OCI-LY7 (cell line): ENCODE measurements around the gene NDUFC1. TPM values are rescaled to one million over a fixed set of nuclear protein-coding genes. Genes with fewer than 3 reads are reported as not detected.

Source experiments
- BruUV-seq: library from RNA; stranded (reverse); fragments of 400-500 nt; replicated peaks from 2 replicates; lab custom pipeline; 2021; lab: Mats Ljungman, UMichigan
- CTCF ChIA-PET: fragments of 300-600 bp; sonication (Branson Sonifier 250); formaldehyde crosslinking; loops from one replicate; lab custom pipeline; 2022; ENCODE audit warnings: antibody characterized with exemption; ENCODE audit not compliant: unreplicated experiment; lab: Charles Lee
- POLR2A ChIA-PET: fragments of 300-600 bp; sonication (Branson Sonifier 250); formaldehyde crosslinking; loops from one replicate; lab custom pipeline; 2022; ENCODE audit warnings: antibody characterized with exemption; lab: Charles Lee
- DNase-seq: peaks from one replicate; pipeline ENCODE4 v3.0.0-alpha.2; 2015; ENCODE audit warnings: low spot score
- H2AFZ ChIP-seq: fragments of 200-600 bp; sonication (generic), shearing (Covaris generic); 2 replicates; pipeline ENCODE4 v1.6.1; 2014; ENCODE audit warnings: mild to moderate bottlenecking, antibody characterized with exemption, low read length, moderate library complexity
- H3K27ac ChIP-seq: fragments of 200-600 bp; sonication (generic); 2 replicates; pipeline ENCODE4 v1.5.1; 2014; ENCODE audit warnings: mixed run types, low read depth, mild to moderate bottlenecking, moderate library complexity, low read length, inconsistent platforms; ENCODE audit not compliant: poor library complexity, severe bottlenecking
- H3K36me3 ChIP-seq: fragments of 200-600 bp; sonication (generic); 2 replicates; pipeline ENCODE4 v1.6.1; 2014; ENCODE audit warnings: mild to moderate bottlenecking, antibody characterized with exemption, low read length, moderate library complexity, mixed read lengths; ENCODE audit not compliant: insufficient read depth
- H3K4me1 ChIP-seq: fragments of 200-600 bp; sonication (generic); 2 replicates; pipeline ENCODE4 v1.5.1; 2014; ENCODE audit warnings: mild to moderate bottlenecking, low read length; ENCODE audit not compliant: insufficient read depth, poor library complexity, severe bottlenecking
- H3K4me2 ChIP-seq: fragments of 200-600 bp; sonication (generic); 2 replicates; pipeline ENCODE4 v1.6.1; 2014; ENCODE audit warnings: mild to moderate bottlenecking, low read length
- H3K4me3 ChIP-seq: fragments of 200-600 bp; sonication (generic); 2 replicates; pipeline ENCODE4 v1.5.1; 2014; ENCODE audit warnings: mild to moderate bottlenecking, low read depth, low read length; ENCODE audit not compliant: poor library complexity, severe bottlenecking
- H3K79me2 ChIP-seq: fragments of 200-600 bp; sonication (generic); 2 replicates; pipeline ENCODE4 v1.6.1; 2016; ENCODE audit warnings: low read depth, mild to moderate bottlenecking, low read length, moderate library complexity, mixed read lengths; ENCODE audit not compliant: insufficient read depth
- H3K9me2 ChIP-seq: fragments of 200-600 bp; sonication (generic); 2 replicates; pipeline ENCODE4 v1.6.1; 2016; ENCODE audit warnings: mild to moderate bottlenecking, low read length, mixed read lengths; ENCODE audit not compliant: insufficient read depth
- H3K9me3 ChIP-seq: fragments of 200-600 bp; sonication (generic); 2 replicates; pipeline ENCODE4 v1.6.1; 2014; ENCODE audit warnings: mild to moderate bottlenecking, mixed run types, low read length, mixed read lengths
- H4K20me1 ChIP-seq: fragments of 200-600 bp; sonication (generic); 2 replicates; pipeline ENCODE4 v1.6.1; 2014; ENCODE audit warnings: mild to moderate bottlenecking, antibody characterized with exemption, low read length, moderate library complexity, mixed read lengths; ENCODE audit not compliant: insufficient read depth
- EZH2phosphoT487 ChIP-seq: fragments of 200-600 bp; sonication (generic); IDR thresholded peaks from 2 replicates; pipeline ENCODE4 v1.6.1; 2018; ENCODE audit warnings: low read depth, borderline replicate concordance, mild to moderate bottlenecking, mixed run types, antibody characterized with exemption, low read length, moderate library complexity, mixed read lengths
- intact Hi-C: fragments of 100-400 bp; cut with micrococcal nuclease; formaldehyde crosslinking; loops from one replicate; pipeline ENCODE4 v1.10.0; 2022; ENCODE audit not compliant: unreplicated experiment
- total RNA-seq, 2 experiments: library from RNA; depleted of rRNA in 1 of 2; stranded (reverse); fragments of >200 nt in 1 of 2; shearing (Covaris generic) in 1 of 2; gene quantifications; 2 replicates each; pipeline ENCODE4 v1.2.3, GENCODE V29; 2014 to 2022
- TF ChIP-seq, protein P1 (sequence below): fragments of 200-600 bp; sonication (generic); conservative IDR thresholded peaks from 2 replicates; pipeline ENCODE4 v1.5.1; 2014; ENCODE audit warnings: mild to moderate bottlenecking, antibody characterized with exemption, low read length, moderate library complexity, mixed read lengths

NDUFC1 gene
- total RNA-seq, 2 experiments from 2014 or later = 69.2 to 82.6 TPM

DNA sequence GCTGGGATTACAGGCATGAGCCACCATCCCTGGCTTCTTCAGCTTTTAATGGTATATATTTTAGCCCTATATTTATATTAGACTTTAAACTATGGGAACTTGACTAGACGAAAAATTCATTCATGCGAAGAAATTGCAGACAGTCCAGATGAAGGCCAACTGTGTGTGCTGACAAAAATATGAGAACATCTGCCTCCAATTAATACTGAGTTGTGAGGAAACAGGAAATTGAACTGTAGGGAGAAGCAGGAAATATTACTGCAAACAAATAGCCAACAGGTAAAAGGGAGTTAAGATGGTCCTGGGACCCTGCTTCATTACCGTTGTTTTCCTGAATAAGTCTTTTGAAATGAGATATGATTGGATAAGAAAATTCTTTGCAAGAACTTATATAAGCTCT is 48.6 kb downstream of the NDUFC1 start:
- no peaks in the 10 kb centered on the region for H3K79me2 ChIP-seq
- H3K4me3 ChIP-seq = no peak overlapping the region
- peak overlapping the region; percentile 93 for H2AFZ ChIP-seq
- H3K4me2 ChIP-seq = peak overlapping the region; percentile 54
- CTCF ChIA-PET = interaction anchor here (0.8 kb wide), 1 partner anchor 21 kb away, joined by 4 read pairs; no protein-coding TSS in a partner anchor
- H3K36me3 ChIP-seq = no peaks in the 10 kb centered on the region
- no TSS peak for BruUV-seq
- no peaks in the 10 kb centered on the region for H4K20me1 ChIP-seq
- peak overlapping the region; percentile 45 for H3K27ac ChIP-seq
- TF ChIP-seq, protein P1, sequence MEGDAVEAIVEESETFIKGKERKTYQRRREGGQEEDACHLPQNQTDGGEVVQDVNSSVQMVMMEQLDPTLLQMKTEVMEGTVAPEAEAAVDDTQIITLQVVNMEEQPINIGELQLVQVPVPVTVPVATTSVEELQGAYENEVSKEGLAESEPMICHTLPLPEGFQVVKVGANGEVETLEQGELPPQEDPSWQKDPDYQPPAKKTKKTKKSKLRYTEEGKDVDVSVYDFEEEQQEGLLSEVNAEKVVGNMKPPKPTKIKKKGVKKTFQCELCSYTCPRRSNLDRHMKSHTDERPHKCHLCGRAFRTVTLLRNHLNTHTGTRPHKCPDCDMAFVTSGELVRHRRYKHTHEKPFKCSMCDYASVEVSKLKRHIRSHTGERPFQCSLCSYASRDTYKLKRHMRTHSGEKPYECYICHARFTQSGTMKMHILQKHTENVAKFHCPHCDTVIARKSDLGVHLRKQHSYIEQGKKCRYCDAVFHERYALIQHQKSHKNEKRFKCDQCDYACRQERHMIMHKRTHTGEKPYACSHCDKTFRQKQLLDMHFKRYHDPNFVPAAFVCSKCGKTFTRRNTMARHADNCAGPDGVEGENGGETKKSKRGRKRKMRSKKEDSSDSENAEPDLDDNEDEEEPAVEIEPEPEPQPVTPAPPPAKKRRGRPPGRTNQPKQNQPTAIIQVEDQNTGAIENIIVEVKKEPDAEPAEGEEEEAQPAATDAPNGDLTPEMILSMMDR = no peak
- TF ChIP-seq EZH2phosphoT487 = no peak
- peaks cover 42% of the 10 kb centered on the region for H3K4me1 ChIP-seq
- no peaks in the 10 kb centered on the region for H3K9me2 ChIP-seq
- H3K9me3 ChIP-seq = 0 out of 2 replicates have a peak, but pooled peaks cover 3% of the 10 kb centered on the region
- intact Hi-C loops = no loop called here
- POLR2A ChIA-PET = interaction anchor here (0.6 to 3.9 kb wide), 12 partner anchors 11 to 1649 kb away, joined by 3 to 24 read pairs (median 6); no protein-coding TSS in a partner anchor
- DNase-seq = no peak

DNA sequence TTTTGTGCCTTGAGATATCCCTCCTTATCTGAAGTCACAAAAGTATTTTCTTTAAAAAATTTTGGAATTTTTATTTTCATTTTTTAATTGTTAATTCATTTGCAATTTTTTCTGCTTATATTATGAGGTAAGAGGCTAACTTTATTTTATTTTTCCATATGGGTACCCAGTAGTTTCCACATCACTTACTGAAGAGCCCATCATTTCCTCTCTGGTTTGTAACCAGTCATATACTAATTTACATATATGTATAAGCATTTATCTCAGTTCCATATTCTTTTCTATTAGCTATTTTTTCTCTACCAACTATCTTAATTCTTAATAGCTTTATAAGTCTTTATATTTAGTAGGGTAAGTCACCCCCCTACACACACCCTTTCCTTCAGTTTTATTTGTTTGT is 49.2 kb downstream of the NDUFC1 start:
- TF ChIP-seq EZH2phosphoT487 = no peak
- TF ChIP-seq, protein P1 = no peak
- peaks cover 42% of the 10 kb centered on the region for H3K4me1 ChIP-seq
- H4K20me1 ChIP-seq = no peaks in the 10 kb centered on the region
- H3K36me3 ChIP-seq = no peaks in the 10 kb centered on the region
- CTCF ChIA-PET = no interaction called here
- H2AFZ ChIP-seq = peak overlapping the region; percentile 93
- H3K9me2 ChIP-seq = no peaks in the 10 kb centered on the region
- 0 out of 2 replicates have a peak, but pooled peaks cover 3% of the 10 kb centered on the region for H3K9me3 ChIP-seq
- H3K4me2 ChIP-seq = peak overlapping the region; percentile 54
- POLR2A ChIA-PET = interaction anchor here (0.6 to 3.9 kb wide), 7 partner anchors 10 to 43 kb away, joined by 3 to 24 read pairs (median 6); no protein-coding TSS in a partner anchor
- H3K79me2 ChIP-seq = no peaks in the 10 kb centered on the region
- no TSS peak for BruUV-seq
- intact Hi-C loops = no loop called here
- H3K27ac ChIP-seq = peak overlapping the region; percentile 45
- H3K4me3 ChIP-seq = no peak overlapping the region
- DNase-seq = no peak

DNA sequence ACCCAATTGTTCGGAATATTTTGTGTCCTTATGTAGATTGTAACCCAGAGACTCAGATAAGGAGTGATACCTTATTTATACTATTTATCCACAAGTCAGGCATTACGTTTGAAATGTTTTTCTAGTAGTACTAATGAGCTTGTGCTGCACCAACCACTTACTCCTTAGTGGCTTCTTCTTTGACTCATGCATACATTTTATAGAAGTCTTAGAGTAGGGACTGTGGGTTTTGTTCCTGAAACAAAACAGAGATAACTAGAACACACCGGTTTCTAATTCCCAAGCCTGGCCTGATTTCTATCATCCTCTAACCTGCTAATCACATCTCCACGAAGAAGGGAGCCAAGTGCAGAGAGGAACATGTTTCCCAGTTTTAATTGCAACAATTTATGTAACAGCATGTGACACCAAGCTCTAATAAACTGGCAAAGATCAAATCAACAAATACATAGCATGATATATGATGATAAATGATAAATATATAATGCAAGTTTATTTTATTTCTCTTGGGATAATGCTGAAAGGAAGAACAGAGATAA is 54.5 kb downstream of the NDUFC1 start:
- ChIA-PET CTCF (no interaction called here), POLR2A (interaction anchor here (0.6 to 0.9 kb wide), 3 partner anchors 11 to 1550 kb away, joined by 3 to 4 read pairs (median 3); no protein-coding TSS in a partner anchor)
- Histone ChIP-seq H3K36me3 (no peaks in the 10 kb centered on the region), H3K9me2 (no peaks in the 10 kb centered on the region), H3K27ac (no peak overlapping the region), H4K20me1 (no peaks in the 10 kb centered on the region), H2AFZ (peak overlapping the region; percentile 34; the same call in 1 of the 2 replicates), H3K4me3 (no peak overlapping the region), H3K4me1 (peaks cover 8% of the 10 kb centered on the region), H3K79me2 (no peaks in the 10 kb centered on the region), H3K4me2 (no peak overlapping the region), H3K9me3 (0 out of 2 replicates have a peak, but pooled peaks cover 3% of the 10 kb centered on the region)
- intact Hi-C loops = no loop called here
- BruUV-seq = no TSS peak
- DNase-seq = no peak
- TF ChIP-seq EZH2phosphoT487 = no peak
- TF ChIP-seq, protein P1 = no peak
